T-cell (primary cell): ENCODE data around the gene CRB1. TPM values are rescaled to one million over a fixed set of nuclear protein-coding genes. Genes with fewer than 3 reads are reported as not detected.

Experiments
- ATAC-seq, 4 experiments: fragments of 200-7000 bp in 3 of 4; fragments of 150-1000 bp in 1 of 4; cut with Tn5 transposase; replicated peaks in 1 of 4; 1 replicate in 3 of 4; 2 replicates in 1 of 4; pipeline ENCODE4 v1.10.0; 2021; ENCODE audit warnings: moderate library complexity in 3 of 4, mild to moderate bottlenecking in 2 of 4, moderate number of reproducible peaks in 1 of 4
- CTCF ChIA-PET, 2 donors: fragments of 300-600 bp; sonication (Branson Sonifier 250); formaldehyde crosslinking; loops; one replicate each; lab custom pipeline; 2022; ENCODE audit warnings: antibody characterized with exemption in 2 of 2; lab: Charles Lee
- POLR2A ChIA-PET, 2 donors: fragments of 300-600 bp; sonication (Branson Sonifier 250); formaldehyde crosslinking; loops; one replicate each; lab custom pipeline; 2022; ENCODE audit warnings: antibody characterized with exemption in 2 of 2; lab: Charles Lee
- DNase-seq, 35 experiments: peaks; one replicate each; pipeline versions ENCODE4 v3.0.0 to v3.0.0-alpha.2; 2013 to 2023
- H3K27ac ChIP-seq: one replicate; pipeline ENCODE4 v1.5.1; 2013; ENCODE audit warnings: low read length
- H3K27me3 ChIP-seq, 2 experiments: replicated peaks in 1 of 2; 1 replicate in 1 of 2; 2 replicates in 1 of 2; pipeline versions ENCODE4 v1.6.1 to v1.7.0; 2013; ENCODE audit warnings: low read length in 1 of 2, mixed read lengths in 1 of 2; ENCODE audit not compliant: control insufficient read depth in 2 of 2, insufficient read depth in 2 of 2; ENCODE audit errors: extremely low read depth in 1 of 2
- H3K36me3 ChIP-seq, 2 donors: 1 replicate in 1 of 2; 2 replicates in 1 of 2; pipeline versions ENCODE4 v1.6.1 to v1.7.0; 2013; ENCODE audit warnings: low read length in 1 of 2; ENCODE audit not compliant: control insufficient read depth in 2 of 2, insufficient read depth in 1 of 2; ENCODE audit errors: extremely low read depth in 1 of 2
- H3K4me1 ChIP-seq, 2 experiments: 1 replicate in 1 of 2; 2 replicates in 1 of 2; pipeline versions ENCODE4 v1.6.1 to v1.7.0; 2013; ENCODE audit warnings: low read length in 2 of 2, mixed read lengths in 1 of 2; ENCODE audit not compliant: insufficient read depth in 2 of 2, control insufficient read depth in 1 of 2; ENCODE audit errors: extremely low read depth in 1 of 2
- H3K4me3 ChIP-seq, 2 donors: 1 replicate in 1 of 2; 2 replicates in 1 of 2; pipeline versions ENCODE4 v1.5.1 to v1.7.0; 2013; ENCODE audit warnings: mild to moderate bottlenecking in 2 of 2, low read length in 1 of 2, moderate library complexity in 1 of 2; ENCODE audit not compliant: control insufficient read depth in 1 of 2; ENCODE audit errors: extremely low read depth in 1 of 2
- H3K9me3 ChIP-seq: 2 replicates; pipeline ENCODE4 v1.7.0; 2013
- H3K27ac Mint-ChIP-seq, 2 donors: one replicate each; pipeline ENCODE4 v1.8.0; 2020 to 2021; ENCODE audit warnings: mild to moderate bottlenecking in 2 of 2, mixed read lengths in 2 of 2
- H3K27me3 Mint-ChIP-seq, 2 donors: one replicate each; pipeline ENCODE4 v1.8.0; 2021 to 2022; ENCODE audit warnings: mixed read lengths in 2 of 2
- H3K36me3 Mint-ChIP-seq: one replicate; pipeline ENCODE4 v1.8.0; 2021; ENCODE audit warnings: mixed read lengths
- H3K4me1 Mint-ChIP-seq, 3 donors: one replicate each; pipeline ENCODE4 v1.8.0; 2020 to 2022; ENCODE audit warnings: mixed read lengths in 3 of 3, mild to moderate bottlenecking in 1 of 3
- H3K4me3 Mint-ChIP-seq, 3 donors: one replicate each; pipeline ENCODE4 v1.8.0; 2020 to 2022; ENCODE audit warnings: mild to moderate bottlenecking in 3 of 3, mixed read lengths in 3 of 3, moderate library complexity in 3 of 3
- H3K9me3 Mint-ChIP-seq, 3 donors: one replicate each; pipeline ENCODE4 v1.8.0; 2020 to 2022; ENCODE audit warnings: mixed read lengths in 3 of 3
- WGBS: methylation state at CpG from one replicate; pipeline ENCODE4 v1.1.5; 2013; ENCODE audit warnings: missing lambda C conversion rate; ENCODE audit not compliant: insufficient coverage; 5-methylcytosine and 5-hydroxymethylcytosine counted together
- total RNA-seq, 35 experiments: library from RNA in 6 of 35; stranded (reverse) in 6 of 35; fragments of 120-200 nt in 1 of 35; gene quantifications; one replicate each; pipeline versions ENCODE4 v1.2.1 to v1.2.4 and lab custom pipeline; 2013 to 2026

CRB1 gene
- total RNA-seq, 5 donors from 2014 or later (not counting 1 experiment from before 2014, with no cell fraction given): 0.09 to 0.47 (median 0.33) TPM

- POLR2A ChIA-PET: no interaction called here
- Histone ChIP-seq H3K4me1 (no peaks in the 10 kb centered on the region), H3K9me3 (no peaks in the 10 kb centered on the region), H3K27me3 (no peaks in the 10 kb centered on the region), H3K4me3 (no peak overlapping the region), H3K36me3 (no peaks in the 10 kb centered on the region), H3K27ac (no peak overlapping the region)
- H3K27me3 Mint-ChIP-seq: no peaks in the 10 kb centered on the region
- H3K4me3 Mint-ChIP-seq: no peak overlapping the region
- no peak for DNase-seq
- no peaks in the 10 kb centered on the region for H3K36me3 Mint-ChIP-seq
- H3K4me1 Mint-ChIP-seq: no peaks in the 10 kb centered on the region
- H3K27ac Mint-ChIP-seq: no peak overlapping the region
- CTCF ChIA-PET: no interaction called here
- ATAC-seq: no peak
- WGBS: no CpG with 5 or more reads among the region's 1 CpG
- no peaks in the 10 kb centered on the region for H3K9me3 Mint-ChIP-seq
These were observed 154.9 kb downstream of the CRB1 start for GRCh38 chr1:197422993-197423392.

DNA sequence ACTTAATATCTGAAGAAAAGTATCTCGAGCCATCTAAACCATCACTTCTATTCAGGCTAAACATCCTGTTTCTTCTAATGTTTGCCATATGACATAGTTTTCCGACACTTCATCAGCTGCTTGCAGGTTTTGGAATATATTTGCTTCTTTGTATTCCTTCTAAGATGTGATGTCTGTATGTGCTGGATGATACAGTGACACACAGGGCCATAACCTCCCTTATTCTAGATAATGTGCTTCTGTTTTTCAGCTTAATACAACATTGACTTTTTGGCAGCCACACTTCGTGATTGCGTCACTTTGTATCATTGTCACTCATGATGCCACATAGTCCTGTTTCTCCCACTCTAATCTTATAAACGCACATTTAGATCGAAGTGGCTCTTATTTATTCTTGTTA is 156.3 kb downstream of the CRB1 start:
- CTCF ChIA-PET: no interaction called here
- WGBS: no CpG with 5 or more reads among the region's 6 CpGs
- H3K4me3 Mint-ChIP-seq: no peak overlapping the region

GRCh38 chr1:197429372-197429771 is 161.3 kb downstream of the CRB1 start:
- no CpG with 5 or more reads among the region's 7 CpGs for WGBS
- Mint-ChIP-seq H3K4me1 (no peaks in the 10 kb centered on the region), H3K9me3 (no peaks in the 10 kb centered on the region), H3K27me3 (no peaks in the 10 kb centered on the region), H3K27ac (no peak overlapping the region), H3K4me3 (no peak overlapping the region), H3K36me3 (no peaks in the 10 kb centered on the region)
- no peak overlapping the region for H3K27ac ChIP-seq
- no peaks in the 10 kb centered on the region for H3K36me3 ChIP-seq
- ATAC-seq: no peak
- no peak overlapping the region for H3K4me3 ChIP-seq
- CTCF ChIA-PET: no interaction called here
- no peaks in the 10 kb centered on the region for H3K27me3 ChIP-seq
- DNase-seq: no peak
- no peaks in the 10 kb centered on the region for H3K9me3 ChIP-seq
- POLR2A ChIA-PET: no interaction called here
- H3K4me1 ChIP-seq: no peaks in the 10 kb centered on the region

More for the DNA sequence above, 156.3 kb downstream of the CRB1 start:
- Histone ChIP-seq H3K4me3 (no peak overlapping the region), H3K36me3 (no peaks in the 10 kb centered on the region), H3K4me1 (no peaks in the 10 kb centered on the region), H3K27me3 (no peaks in the 10 kb centered on the region), H3K27ac (no peak overlapping the region), H3K9me3 (no peaks in the 10 kb centered on the region)
- Mint-ChIP-seq H3K9me3 (no peaks in the 10 kb centered on the region), H3K27ac (no peak overlapping the region), H3K4me1 (no peaks in the 10 kb centered on the region), H3K36me3 (no peaks in the 10 kb centered on the region), H3K27me3 (no peaks in the 10 kb centered on the region)
- no peak for ATAC-seq
- POLR2A ChIA-PET: no interaction called here
- no peak for DNase-seq

- Mint-ChIP-seq H3K9me3 (no peaks in the 10 kb centered on the region), H3K27me3 (no peaks in the 10 kb centered on the region), H3K4me1 (no peaks in the 10 kb centered on the region), H3K27ac (no peak overlapping the region), H3K36me3 (no peaks in the 10 kb centered on the region), H3K4me3 (no peak overlapping the region)
- WGBS: 80% methylated on average over 1 of the region's 1 CpG
- Histone ChIP-seq H3K27me3 (no peaks in the 10 kb centered on the region), H3K4me1 (no peaks in the 10 kb centered on the region), H3K36me3 (no peaks in the 10 kb centered on the region), H3K9me3 (no peaks in the 10 kb centered on the region), H3K4me3 (no peak overlapping the region), H3K27ac (no peak overlapping the region)
- ChIA-PET POLR2A (no interaction called here), CTCF (no interaction called here)
- ATAC-seq (no peak), DNase-seq (no peak)
These were observed 167.2 kb downstream of the CRB1 start for GRCh38 chr1:197435224-197435623.

DNA sequence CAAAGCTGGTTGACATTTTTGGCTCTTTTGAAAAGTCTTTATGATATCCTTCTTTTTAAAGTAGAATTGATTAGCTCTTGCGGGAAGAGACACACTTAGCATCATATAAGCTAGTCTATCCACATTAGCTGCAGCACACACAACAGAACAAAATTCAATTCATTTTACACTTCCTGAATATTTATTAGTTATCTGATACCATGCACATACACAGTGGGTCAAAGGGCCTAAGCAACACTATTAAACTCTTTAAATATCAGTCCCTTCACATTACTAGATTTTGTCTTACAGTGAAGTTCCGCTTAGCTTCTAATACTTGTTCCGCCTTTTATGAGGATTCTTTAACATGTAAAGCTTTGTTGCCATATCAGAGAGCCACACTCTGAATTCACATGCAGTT is 169.5 kb downstream of the CRB1 start:
- H3K27me3 Mint-ChIP-seq: peaks cover 4 to 7% of the 10 kb centered on the region in 2 donors
- CTCF ChIA-PET: no interaction called here
- WGBS: 100% methylated on average over 2 of the region's 3 CpGs

DNA sequence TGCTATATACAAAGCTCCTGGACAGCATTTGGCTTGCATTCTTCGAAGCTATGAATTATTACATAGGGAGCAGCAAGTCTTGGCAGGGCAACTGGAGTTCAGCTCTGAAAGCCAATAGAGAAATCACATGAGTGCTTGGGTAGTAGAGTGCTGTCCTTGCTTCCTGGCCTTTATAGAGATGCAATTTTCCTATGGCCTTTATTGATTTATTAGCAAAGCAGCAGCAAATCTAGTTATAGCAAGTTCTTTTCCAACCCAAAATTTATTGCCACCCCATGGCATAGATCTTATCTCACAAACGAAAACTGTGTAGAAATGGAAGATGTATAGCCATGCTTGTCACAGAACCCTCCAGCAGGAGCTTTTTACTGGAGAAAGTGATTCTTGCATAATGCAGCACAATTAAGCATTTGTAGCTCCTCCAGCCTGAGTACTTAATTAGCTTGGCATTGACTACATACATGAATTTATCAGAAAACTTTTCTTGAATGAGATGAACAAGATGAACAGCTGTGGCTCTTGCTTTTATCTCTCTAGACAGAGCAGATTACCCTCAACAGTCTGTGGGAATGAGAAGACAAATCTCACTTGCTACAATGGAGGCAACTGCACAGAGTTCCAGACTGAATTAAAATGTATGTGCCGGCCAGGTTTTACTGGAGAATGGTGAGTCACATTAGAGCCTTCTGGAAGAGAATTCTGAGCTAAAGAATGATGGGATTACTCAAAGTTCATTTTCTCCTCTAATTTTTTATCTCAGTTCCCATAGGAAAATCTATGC is 170.1 kb downstream of the CRB1 start:
- no peak overlapping the region for H3K4me3 ChIP-seq
- no peaks in the 10 kb centered on the region for H3K9me3 Mint-ChIP-seq
- no peak overlapping the region for H3K27ac Mint-ChIP-seq
- H3K36me3 ChIP-seq: no peaks in the 10 kb centered on the region
- DNase-seq (no peak), ATAC-seq (no peak)
- CTCF ChIA-PET: interaction anchor here in 1 of 2 donors (0.6 kb wide), 1 partner anchor 1786 kb away, joined by 3 read pairs; no protein-coding TSS in a partner anchor
- no peaks in the 10 kb centered on the region for H3K9me3 ChIP-seq
- 88% methylated on average over 1 of the region's 3 CpGs for WGBS
- POLR2A ChIA-PET: interaction anchor here in 1 of 2 donors (0.6 kb wide), 1 partner anchor 751 kb away, joined by 3 read pairs; no protein-coding TSS in a partner anchor
- H3K4me3 Mint-ChIP-seq: no peak overlapping the region
- H3K27me3 ChIP-seq: no peaks in the 10 kb centered on the region
- peaks cover 4 to 7% of the 10 kb centered on the region in 2 donors for H3K27me3 Mint-ChIP-seq
- H3K27ac ChIP-seq: no peak overlapping the region
- no peaks in the 10 kb centered on the region for H3K4me1 Mint-ChIP-seq
- H3K36me3 Mint-ChIP-seq: no peaks in the 10 kb centered on the region
- no peaks in the 10 kb centered on the region for H3K4me1 ChIP-seq

More for the DNA sequence above, 169.5 kb downstream of the CRB1 start:
- Mint-ChIP-seq H3K27ac (no peak overlapping the region), H3K4me1 (no peaks in the 10 kb centered on the region), H3K36me3 (no peaks in the 10 kb centered on the region), H3K9me3 (no peaks in the 10 kb centered on the region), H3K4me3 (no peak overlapping the region)
- Histone ChIP-seq H3K9me3 (no peaks in the 10 kb centered on the region), H3K4me3 (no peak overlapping the region), H3K4me1 (no peaks in the 10 kb centered on the region), H3K27me3 (no peaks in the 10 kb centered on the region), H3K27ac (no peak overlapping the region), H3K36me3 (no peaks in the 10 kb centered on the region)
- ATAC-seq (no peak), DNase-seq (no peak)
- POLR2A ChIA-PET: interaction anchor here in 1 of 2 donors (0.6 kb wide), 1 partner anchor 752 kb away, joined by 3 read pairs; no protein-coding TSS in a partner anchor
